Kidney (tissue), 14 donors: Measurements from ENCODE around the gene TAP1. TPM values are rescaled to one million over a fixed set of nuclear protein-coding genes. Genes with fewer than 3 reads are reported as not detected.

Source experiments
- DNase-seq, 5 donors: peaks; one replicate each; pipeline ENCODE4 v3.0.0-alpha.2; 2013 to 2020
- FAIRE-seq: peaks from 2 replicates; lab custom pipeline; 2012; peaks lifted over from hg19 to GRCh38; lab: Jason Lieb, UNC
- H3K27ac ChIP-seq, 2 donors: one replicate each; pipeline ENCODE4 v1.7.0; 2013; ENCODE audit warnings: low read depth in 2 of 2, low read length in 2 of 2, inconsistent platforms in 1 of 2
- H3K27me3 ChIP-seq: one replicate; pipeline ENCODE4 v1.7.1; 2013; ENCODE audit warnings: low read length, inconsistent platforms; ENCODE audit not compliant: control insufficient read depth, insufficient read depth
- H3K36me3 ChIP-seq, 3 donors: one replicate each; pipeline versions ENCODE4 v1.7.0 to v1.7.1; 2013; ENCODE audit warnings: low read length in 3 of 3, control low read depth in 1 of 3, inconsistent platforms in 1 of 3; ENCODE audit not compliant: insufficient read depth in 3 of 3, control insufficient read depth in 2 of 3
- H3K4me1 ChIP-seq, 3 donors: one replicate each; pipeline versions ENCODE4 v1.7.0 to v1.7.1; 2013; ENCODE audit warnings: low read length in 3 of 3, inconsistent platforms in 1 of 3, low read depth in 1 of 3; ENCODE audit not compliant: control insufficient read depth in 2 of 3, insufficient read depth in 2 of 3
- H3K4me3 ChIP-seq, 3 donors: one replicate each; pipeline versions ENCODE4 v1.7.0 to v1.8.1; 2013; ENCODE audit warnings: low read length in 3 of 3, control low read depth in 1 of 3, inconsistent platforms in 1 of 3
- H3K9ac ChIP-seq, 3 donors: one replicate each; pipeline versions ENCODE4 v1.7.0 to v1.7.1; 2013; ENCODE audit warnings: low read length in 3 of 3, control low read depth in 1 of 3, inconsistent platforms in 1 of 3
- H3K9me3 ChIP-seq, 3 donors: one replicate each; pipeline versions ENCODE4 v1.7.0 to v1.7.1; 2013; ENCODE audit warnings: low read length in 3 of 3, control low read depth in 1 of 3, inconsistent platforms in 1 of 3; ENCODE audit not compliant: control insufficient read depth in 2 of 3, insufficient read depth in 1 of 3
- intact Hi-C: fragments of 100-400 bp; cut with DNase I; formaldehyde crosslinking; loops from one replicate; pipeline ENCODE4 v1.11.1; 2022
- polyA plus RNA-seq: library from polyadenylated mRNA; stranded (reverse); fragments of 350-450 nt; fragmentation: Illumina TruSeq; extraction: RNeasy Lipid Tissue Mini Kit (QIAGEN cat#74804); gene quantifications from one replicate; pipeline ENCODE4 v1.2.3, GENCODE V29; 2014; ENCODE audit warnings: low read depth, low replicate concordance; ENCODE audit not compliant: insufficient read depth
- total RNA-seq: library from RNA; stranded (reverse); fragmentation: NEBNext Ultra II Directional; extraction: Animal tissue kit (Norgen Biotek cat#: 25700); gene quantifications from one replicate; pipeline ENCODE4 v1.2.1, GENCODE V29; 2021
- TF ChIP-seq, protein P1 (sequence below): IDR thresholded peaks from 3 replicates; pipeline ENCODE4 v1.5.1; 2012; ENCODE audit warnings: mild to moderate bottlenecking, moderate library complexity, borderline replicate concordance; ENCODE audit not compliant: insufficient read depth; ENCODE audit errors: extremely low read depth
- donor health status: control.
- donor health status: control.
- donor health status: control.
- donor health status: control.
- donor health status: control.
- donor health status: DM: yes; HTN: yes; CAD: no.
- donor health status: Normal renal cell carcinoma (clear cell type).

TAP1 gene
- total and polyA plus RNA-seq, 2 donors from 2014 or later: 32.1 to 45.4 TPM

DNA sequence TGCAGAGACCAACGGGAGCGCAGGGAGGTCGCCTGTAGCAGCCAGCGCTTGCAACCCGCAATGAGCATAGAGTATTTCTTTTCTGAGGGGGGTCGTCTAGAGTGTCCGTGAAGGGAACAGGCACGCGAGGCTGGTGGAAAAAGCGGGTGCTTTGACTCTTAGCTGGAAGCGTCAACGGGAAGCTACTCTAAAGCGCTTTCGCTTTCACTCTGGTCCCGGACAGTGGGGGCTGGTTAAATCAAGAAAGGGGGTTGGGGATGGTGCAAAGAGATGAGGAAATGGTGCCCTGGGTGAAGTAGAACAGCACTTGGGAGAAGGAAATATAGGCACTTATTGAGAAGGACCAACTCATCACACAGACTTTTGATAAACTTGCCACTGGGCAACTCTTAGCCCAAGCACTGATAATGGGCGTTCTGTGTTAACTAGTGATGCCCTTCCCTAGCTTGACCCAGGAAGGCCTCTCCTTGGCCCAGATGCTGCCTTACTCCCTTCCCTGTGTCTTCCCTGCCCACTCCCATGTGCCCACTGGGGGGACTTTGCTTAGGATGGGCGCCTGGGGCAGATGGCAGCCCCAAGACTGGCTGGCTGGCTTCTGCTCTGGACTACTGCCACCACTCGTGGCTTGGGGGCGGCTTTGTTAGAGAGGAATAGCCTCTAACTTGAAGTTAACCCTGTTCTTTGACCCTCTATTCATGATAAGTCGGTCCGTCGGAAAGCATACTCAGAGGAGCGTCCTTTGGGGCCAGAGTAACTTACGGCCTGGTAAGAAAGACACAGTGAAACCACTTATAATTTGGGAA lies 1.1 kb upstream of the TAP1 start:
- FAIRE-seq (no peak), DNase-seq (peak in 2 of 5 donors; percentile 56 to 79)
- H3K9ac ChIP-seq: peak overlapping the region; percentile 46 to 93 (median 75)
- peaks cover 0 to 16% (median 10%) of the 10 kb centered on the region in 3 donors for H3K36me3 ChIP-seq
- peak overlapping the region; percentile 97 to 99 for H3K27ac ChIP-seq
- no peaks in the 10 kb centered on the region for H3K9me3 ChIP-seq
- H3K4me3 ChIP-seq: peak overlapping the region; percentile 66 to 89 (median 75)
- intact Hi-C loops: no loop called here
- peaks cover 0 to 11% (median 4%) of the 10 kb centered on the region in 3 donors for H3K4me1 ChIP-seq
- TF ChIP-seq, protein P1, sequence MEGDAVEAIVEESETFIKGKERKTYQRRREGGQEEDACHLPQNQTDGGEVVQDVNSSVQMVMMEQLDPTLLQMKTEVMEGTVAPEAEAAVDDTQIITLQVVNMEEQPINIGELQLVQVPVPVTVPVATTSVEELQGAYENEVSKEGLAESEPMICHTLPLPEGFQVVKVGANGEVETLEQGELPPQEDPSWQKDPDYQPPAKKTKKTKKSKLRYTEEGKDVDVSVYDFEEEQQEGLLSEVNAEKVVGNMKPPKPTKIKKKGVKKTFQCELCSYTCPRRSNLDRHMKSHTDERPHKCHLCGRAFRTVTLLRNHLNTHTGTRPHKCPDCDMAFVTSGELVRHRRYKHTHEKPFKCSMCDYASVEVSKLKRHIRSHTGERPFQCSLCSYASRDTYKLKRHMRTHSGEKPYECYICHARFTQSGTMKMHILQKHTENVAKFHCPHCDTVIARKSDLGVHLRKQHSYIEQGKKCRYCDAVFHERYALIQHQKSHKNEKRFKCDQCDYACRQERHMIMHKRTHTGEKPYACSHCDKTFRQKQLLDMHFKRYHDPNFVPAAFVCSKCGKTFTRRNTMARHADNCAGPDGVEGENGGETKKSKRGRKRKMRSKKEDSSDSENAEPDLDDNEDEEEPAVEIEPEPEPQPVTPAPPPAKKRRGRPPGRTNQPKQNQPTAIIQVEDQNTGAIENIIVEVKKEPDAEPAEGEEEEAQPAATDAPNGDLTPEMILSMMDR: no peak
- peaks cover 7% of the 10 kb centered on the region for H3K27me3 ChIP-seq

DNA sequence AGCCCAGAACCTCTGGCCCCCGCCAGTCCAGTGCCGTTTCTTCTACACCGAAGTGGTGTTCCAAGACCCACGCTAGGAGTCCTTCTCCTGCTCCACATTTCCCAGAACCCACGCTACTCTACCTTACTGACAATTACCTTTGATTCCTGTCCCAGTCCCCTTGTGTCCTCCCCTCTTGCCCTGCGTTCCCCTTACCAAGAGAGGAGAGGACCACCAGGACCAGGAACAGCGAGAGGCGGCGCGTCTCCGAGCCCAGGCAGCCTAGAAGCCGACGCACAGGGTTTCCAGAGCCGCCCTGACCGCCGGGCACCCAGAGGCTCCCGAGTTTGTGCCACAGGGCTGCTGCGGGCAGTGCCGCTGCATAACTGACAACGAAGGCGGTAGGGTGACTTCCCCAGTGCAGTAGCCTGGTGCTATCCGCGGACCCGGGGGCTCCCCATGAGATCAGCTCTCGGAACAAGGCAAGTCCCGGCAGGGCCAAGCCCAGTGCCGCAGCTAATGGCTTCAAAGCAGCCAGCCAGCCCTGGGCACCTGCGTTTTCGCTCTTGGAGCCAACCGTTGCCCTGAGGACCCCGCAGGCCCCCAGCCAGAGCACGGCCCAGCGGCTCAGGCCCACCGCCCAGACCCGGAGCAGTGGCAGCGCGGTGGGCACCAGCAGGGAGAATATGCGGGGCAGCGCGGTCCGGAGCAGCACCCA lies 512 bp downstream of the TAP1 start:
- TF ChIP-seq, protein P1: no peak
- FAIRE-seq: no peak
- intact Hi-C loops: no loop called here
- H3K4me1 ChIP-seq: peaks cover 0 to 11% (median 4%) of the 10 kb centered on the region in 3 donors
- H3K9ac ChIP-seq: peak overlapping the region; percentile 80 to 93 (median 93)
- DNase-seq: peak in 4 of 5 donors; percentile 39 to 88 (median 52)
- peaks cover 0 to 24% (median 20%) of the 10 kb centered on the region in 3 donors for H3K36me3 ChIP-seq
- H3K4me3 ChIP-seq: peak overlapping the region; percentile 88 to 93 (median 89)
- no peaks in the 10 kb centered on the region for H3K9me3 ChIP-seq
- peak overlapping the region; percentile 97 to 99 for H3K27ac ChIP-seq
- H3K27me3 ChIP-seq: peaks cover 7% of the 10 kb centered on the region

DNA sequence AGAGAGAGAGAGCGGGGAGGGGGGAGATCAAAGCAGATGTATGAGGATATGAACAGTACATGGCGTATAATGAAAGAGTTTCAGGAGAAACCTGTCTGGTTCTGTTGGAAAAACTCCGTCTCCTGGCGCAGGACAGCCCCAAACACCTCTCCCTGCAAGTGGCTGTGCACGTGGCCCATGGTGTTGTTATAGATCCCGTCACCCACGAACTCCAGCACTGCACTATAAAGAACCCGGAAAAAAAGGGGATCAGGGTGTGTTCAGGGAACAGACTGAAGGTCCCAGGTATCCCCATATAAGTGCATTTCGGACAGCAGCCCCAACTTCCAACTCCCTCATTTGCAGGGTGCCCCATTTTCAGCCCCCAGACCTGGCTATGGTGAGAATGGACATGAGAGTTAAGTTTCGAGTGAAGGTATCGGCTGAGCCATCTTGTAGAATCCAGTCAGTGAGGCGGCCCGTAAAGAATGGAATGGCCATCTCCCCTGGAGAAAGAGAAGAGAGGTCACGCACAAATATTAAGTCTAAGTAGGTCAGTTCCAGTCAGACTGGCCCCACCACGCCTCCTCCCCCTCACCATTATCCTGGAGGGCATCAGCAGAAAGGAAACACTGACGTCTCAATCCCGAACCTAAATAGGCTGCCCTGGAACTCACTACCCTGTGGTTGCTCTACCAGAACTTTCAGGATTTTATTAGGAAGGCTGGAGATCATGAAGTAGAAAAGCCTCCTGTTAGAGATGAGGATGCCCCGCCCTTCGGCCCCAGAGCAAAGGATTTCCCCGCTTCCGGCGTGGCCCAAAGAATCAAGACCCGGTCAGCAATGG lies 1.3 kb downstream of the TAP1 start:
- no peaks in the 10 kb centered on the region for H3K9me3 ChIP-seq
- H3K27me3 ChIP-seq: peaks cover 7% of the 10 kb centered on the region
- intact Hi-C loops: no loop called here
- H3K4me1 ChIP-seq: peaks cover 0 to 14% (median 4%) of the 10 kb centered on the region in 3 donors
- peaks cover 0 to 28% (median 25%) of the 10 kb centered on the region in 3 donors for H3K36me3 ChIP-seq
- H3K27ac ChIP-seq: peak overlapping the region; percentile 97 to 99
- H3K9ac ChIP-seq: peak overlapping the region in 2 of 3 donors; percentile 93
- DNase-seq (peak in 3 of 5 donors; percentile 7 to 84 (median 9)), FAIRE-seq (no peak)
- TF ChIP-seq, protein P1: no peak
- H3K4me3 ChIP-seq: peak overlapping the region in 2 of 3 donors; percentile 88 to 89
